ENCODE measurements around the gene MRPL19. TPM values are rescaled to one million over a fixed set of nuclear protein-coding genes. Genes with fewer than 3 reads are reported as not detected.

Gene MRPL19
- polyA plus RNA-seq, 1 donor (not counting 4 experiments of a cell fraction or from before 2014, with no cell fraction given), result 84.0 TPM

DNA sequence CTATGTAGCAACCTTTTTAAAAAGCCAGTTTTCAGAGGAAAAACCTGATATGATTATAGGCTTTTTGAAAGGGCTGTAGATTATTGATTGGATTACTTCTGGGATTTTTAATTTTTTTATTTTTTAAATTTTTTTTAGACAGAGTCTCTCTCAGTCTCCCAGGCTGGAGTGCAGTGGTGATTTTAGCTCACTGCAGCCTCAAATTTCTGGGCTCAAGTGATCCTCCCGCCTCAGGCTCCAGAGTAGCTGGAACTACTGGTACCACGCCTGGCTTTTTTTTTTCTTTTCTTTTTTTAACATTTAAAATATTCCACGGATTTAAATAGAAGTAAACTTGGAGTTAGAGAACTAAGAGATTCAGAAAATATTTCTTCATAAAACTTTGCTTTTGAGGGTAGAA lies 1.2 kb downstream of the MRPL19 start:
- Histone ChIP-seq H3K79me2 (ENCODE audit: control insufficient read depth, insufficient read depth, low read length) (peaks cover 29% of the 10 kb centered on the region), H3K4me3 (ENCODE audit: control insufficient read depth in 2 of 3, extremely low read depth in 1 of 3, insufficient read depth in 2 of 3, low read depth in 1 of 3, low read length in 3 of 3) (peak overlapping the region; percentile 82 to 92 (median 85)), H3K36me3 (ENCODE audit: control insufficient read depth in 2 of 2, extremely low read depth in 1 of 2, insufficient read depth in 2 of 2, low read length in 2 of 2) (peaks cover 6 to 9% of the 10 kb centered on the region in 2 experiments), H4K20me1 (ENCODE audit: control insufficient read depth, extremely low read depth, insufficient read depth, low read length) (no peaks in the 10 kb centered on the region), H3K4me1 (ENCODE audit: control insufficient read depth, extremely low read depth, insufficient read depth, low read length) (peaks cover 8% of the 10 kb centered on the region), H3K27me3 (ENCODE audit: control insufficient read depth, extremely low read depth, insufficient read depth, low read length) (no peaks in the 10 kb centered on the region), H3K4me2 (ENCODE audit: control insufficient read depth, extremely low read depth, insufficient read depth, low read depth, low read length) (peak overlapping the region; percentile 89), H3K27ac (ENCODE audit: control insufficient read depth, insufficient read depth, low read length) (peak overlapping the region; percentile 72), H3K9me1 (ENCODE audit: control insufficient read depth, extremely low read depth, insufficient read depth, low read length) (no peaks in the 10 kb centered on the region), H2AFZ (ENCODE audit: control insufficient read depth, low read length) (no peak overlapping the region), H3K9me3 (ENCODE audit: control insufficient read depth, low read depth, low read length) (no peaks in the 10 kb centered on the region), H3K9ac (ENCODE audit: control insufficient read depth, extremely low read depth, insufficient read depth, low read length) (peak overlapping the region; percentile 86)
- FAIRE-seq (no peak), DNase-seq (ENCODE audit: low read depth, low spot score) (no peak)
- dilution Hi-C loops (cut with MboI; ENCODE audit: extremely low pct_ligation_motif_present, low sequenced_read_pairs), result no loop called here
- TF ChIP-seq, protein P1, sequence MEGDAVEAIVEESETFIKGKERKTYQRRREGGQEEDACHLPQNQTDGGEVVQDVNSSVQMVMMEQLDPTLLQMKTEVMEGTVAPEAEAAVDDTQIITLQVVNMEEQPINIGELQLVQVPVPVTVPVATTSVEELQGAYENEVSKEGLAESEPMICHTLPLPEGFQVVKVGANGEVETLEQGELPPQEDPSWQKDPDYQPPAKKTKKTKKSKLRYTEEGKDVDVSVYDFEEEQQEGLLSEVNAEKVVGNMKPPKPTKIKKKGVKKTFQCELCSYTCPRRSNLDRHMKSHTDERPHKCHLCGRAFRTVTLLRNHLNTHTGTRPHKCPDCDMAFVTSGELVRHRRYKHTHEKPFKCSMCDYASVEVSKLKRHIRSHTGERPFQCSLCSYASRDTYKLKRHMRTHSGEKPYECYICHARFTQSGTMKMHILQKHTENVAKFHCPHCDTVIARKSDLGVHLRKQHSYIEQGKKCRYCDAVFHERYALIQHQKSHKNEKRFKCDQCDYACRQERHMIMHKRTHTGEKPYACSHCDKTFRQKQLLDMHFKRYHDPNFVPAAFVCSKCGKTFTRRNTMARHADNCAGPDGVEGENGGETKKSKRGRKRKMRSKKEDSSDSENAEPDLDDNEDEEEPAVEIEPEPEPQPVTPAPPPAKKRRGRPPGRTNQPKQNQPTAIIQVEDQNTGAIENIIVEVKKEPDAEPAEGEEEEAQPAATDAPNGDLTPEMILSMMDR (optimal IDR thresholded peaks at IDR 0.05 in 1 of 3, IDR thresholded peaks at IDR 0.05 in 1 of 3, conservative IDR thresholded peaks at IDR 0.05 in 1 of 3; ENCODE audit: extremely low read depth in 1 of 3, insufficient read depth in 2 of 3, low read length in 3 of 3), result peak in 1 of 3 experiments; percentile 1
- no peak for TF ChIP-seq EZH2 (IDR thresholded peaks at IDR 0.05; ENCODE audit: low read length)

DNA sequence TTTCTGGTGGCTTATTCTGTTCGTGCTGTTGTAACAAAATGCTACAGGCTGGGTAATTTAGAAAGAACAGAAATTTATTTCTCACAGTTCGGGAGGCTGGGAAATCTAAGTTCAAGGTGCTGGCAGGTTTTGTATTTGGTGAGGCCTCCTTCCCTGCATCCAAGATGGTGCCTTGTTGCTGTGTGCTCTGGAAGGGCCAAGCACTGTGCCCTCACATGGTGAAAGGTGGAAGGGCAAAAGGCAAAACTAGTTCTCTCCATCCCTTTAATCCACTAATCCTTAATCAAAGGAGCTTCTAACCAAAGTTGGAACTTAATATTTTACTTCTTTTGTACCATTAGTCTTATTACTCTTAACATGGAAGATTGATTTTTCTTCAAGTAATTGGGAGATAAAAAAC lies 7.4 kb downstream of the MRPL19 start:
- H2AFZ ChIP-seq (ENCODE audit: control insufficient read depth, low read length), result no peak overlapping the region
- no peaks in the 10 kb centered on the region for H3K9me1 ChIP-seq (ENCODE audit: control insufficient read depth, extremely low read depth, insufficient read depth, low read length)
- H3K4me1 ChIP-seq (ENCODE audit: control insufficient read depth, extremely low read depth, insufficient read depth, low read length), result no peaks in the 10 kb centered on the region
- H3K4me2 ChIP-seq (ENCODE audit: control insufficient read depth, extremely low read depth, insufficient read depth, low read depth, low read length), result no peak overlapping the region
- TF ChIP-seq, protein P1 (optimal IDR thresholded peaks at IDR 0.05 in 1 of 3, IDR thresholded peaks at IDR 0.05 in 1 of 3, conservative IDR thresholded peaks at IDR 0.05 in 1 of 3; ENCODE audit: extremely low read depth in 1 of 3, insufficient read depth in 2 of 3, low read length in 3 of 3), result peak in 1 of 3 experiments; percentile 25
- TF ChIP-seq EZH2 (IDR thresholded peaks at IDR 0.05; ENCODE audit: low read length), result no peak
- H3K79me2 ChIP-seq (ENCODE audit: control insufficient read depth, insufficient read depth, low read length), result peaks cover 11% of the 10 kb centered on the region
- dilution Hi-C loops (cut with MboI; ENCODE audit: extremely low pct_ligation_motif_present, low sequenced_read_pairs), result no loop called here
- H3K27ac ChIP-seq (ENCODE audit: control insufficient read depth, insufficient read depth, low read length), result no peak overlapping the region
- H4K20me1 ChIP-seq (ENCODE audit: control insufficient read depth, extremely low read depth, insufficient read depth, low read length), result no peaks in the 10 kb centered on the region
- no peak overlapping the region for H3K4me3 ChIP-seq (ENCODE audit: control insufficient read depth in 2 of 3, extremely low read depth in 1 of 3, insufficient read depth in 2 of 3, low read depth in 1 of 3, low read length in 3 of 3)
- H3K36me3 ChIP-seq (ENCODE audit: control insufficient read depth in 2 of 2, extremely low read depth in 1 of 2, insufficient read depth in 2 of 2, low read length in 2 of 2), result peaks cover 19 to 20% of the 10 kb centered on the region in 2 experiments
- no peaks in the 10 kb centered on the region for H3K27me3 ChIP-seq (ENCODE audit: control insufficient read depth, extremely low read depth, insufficient read depth, low read length)
- H3K9me3 ChIP-seq (ENCODE audit: control insufficient read depth, low read depth, low read length), result no peaks in the 10 kb centered on the region
- no peak overlapping the region for H3K9ac ChIP-seq (ENCODE audit: control insufficient read depth, extremely low read depth, insufficient read depth, low read length)
- FAIRE-seq (no peak), DNase-seq (ENCODE audit: low read depth, low spot score) (no peak)
